Measurements from ENCODE around the gene MRGPRE.

Gene MRGPRE

GRCh38 chr11:3207526-3208189 is 24.6 kb downstream of the MRGPRE start:
- no peak for DNase-seq

- DNase-seq = no peak
These were observed 25.4 kb downstream of the MRGPRE start for GRCh38 chr11:3206922-3207204.

GRCh38 chr11:3206156-3206921 is 25.9 kb downstream of the MRGPRE start:
- no peak for DNase-seq

GRCh38 chr11:3205261-3206155 is 26.7 kb downstream of the MRGPRE start:
- no peak for DNase-seq

DNA sequence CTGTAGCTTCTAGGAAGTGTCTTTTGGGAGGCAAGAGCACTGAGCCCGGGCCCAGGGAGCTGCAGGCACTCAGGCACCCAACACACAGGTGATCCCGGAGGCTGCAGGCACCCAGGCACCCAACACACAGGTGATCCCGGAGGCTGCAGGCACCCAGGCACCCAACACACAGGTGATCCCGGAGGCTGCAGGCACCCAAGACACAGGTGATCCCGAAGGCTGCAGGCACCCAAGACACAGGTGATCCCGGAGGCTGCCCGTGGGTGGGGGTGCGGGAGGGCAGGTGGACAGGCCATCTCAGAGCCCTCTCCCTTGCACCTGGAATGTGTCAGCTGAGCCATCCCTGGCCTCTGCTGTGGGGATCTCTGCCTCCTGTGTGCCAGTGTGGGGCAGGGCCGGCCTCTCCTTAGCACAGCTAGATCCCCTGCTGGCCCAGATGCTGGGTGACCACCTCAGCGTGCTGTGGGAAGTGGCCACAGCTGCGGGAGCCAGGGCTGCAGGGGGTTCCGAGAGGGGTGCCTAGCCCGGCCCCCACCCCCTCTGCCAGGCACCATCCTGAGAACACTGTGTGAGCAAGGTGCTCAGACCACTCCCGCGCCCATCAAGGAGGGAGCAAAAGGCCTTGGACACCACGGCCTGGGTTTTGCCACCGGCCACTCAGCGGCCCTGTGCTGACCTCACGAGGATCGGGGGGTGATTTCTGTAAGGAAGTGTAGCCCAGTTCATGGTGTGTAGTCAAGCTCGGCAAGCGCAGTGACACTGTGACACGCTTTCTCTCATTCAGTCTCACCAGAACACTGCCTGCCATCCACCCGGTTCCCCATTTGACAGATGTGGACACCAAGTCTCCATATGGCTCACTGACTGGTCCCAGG is 27.8 kb downstream of the MRGPRE start:
- DNase-seq = no peak

- no peak for DNase-seq
These were observed 28.8 kb downstream of the MRGPRE start for GRCh38 chr11:3203221-3204043.

- DNase-seq = no peak
These were observed 29.5 kb downstream of the MRGPRE start for GRCh38 chr11:3202759-3203158.

DNA sequence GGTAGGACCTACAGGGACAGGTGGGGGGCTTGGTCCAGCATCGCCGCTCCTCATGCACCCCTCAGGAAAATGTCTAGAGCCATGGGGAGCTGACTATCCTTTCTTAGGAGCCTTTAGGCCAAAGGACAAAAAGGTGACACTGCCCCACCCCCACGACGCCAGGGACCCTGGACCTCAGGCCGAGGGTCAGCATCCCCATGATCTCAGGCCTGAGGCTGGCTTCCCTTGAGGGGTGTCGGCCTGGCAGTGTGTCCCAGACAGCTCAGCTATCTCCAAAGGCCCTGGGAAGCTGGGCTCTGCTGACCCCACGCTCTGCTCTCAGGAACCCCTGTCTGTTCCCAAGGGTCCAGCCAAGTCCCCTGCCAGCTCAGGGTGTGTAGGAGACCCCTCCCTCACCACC is 29.9 kb downstream of the MRGPRE start:
- no peak for DNase-seq

DNA sequence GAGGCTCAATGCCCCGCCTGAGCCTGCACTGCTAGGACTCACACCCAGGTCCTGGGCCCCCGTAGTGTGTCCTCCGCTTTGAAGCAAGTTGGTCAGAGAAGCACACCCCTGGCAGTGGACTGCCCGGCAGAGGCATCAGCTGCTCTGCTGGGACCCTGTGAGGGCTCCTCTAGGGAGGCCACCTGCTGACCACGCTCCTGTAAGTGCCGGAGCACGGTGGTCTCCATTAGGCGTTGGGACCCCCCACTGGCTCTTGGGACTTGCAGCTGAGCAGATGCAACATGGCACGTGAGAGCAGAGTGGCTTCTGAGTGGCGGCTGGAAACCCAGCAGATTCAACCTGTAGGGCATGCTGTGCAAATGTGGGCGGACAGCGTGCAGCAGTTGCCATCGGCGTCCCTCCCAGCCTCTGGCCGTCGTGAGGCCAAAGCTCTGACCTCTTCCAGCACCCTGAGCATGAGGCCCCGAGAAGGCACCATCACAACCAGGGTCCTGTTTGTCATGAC is 30.5 kb downstream of the MRGPRE start:
- DNase-seq = no peak

GRCh38 chr11:3201112-3201581 is 31.1 kb downstream of the MRGPRE start:
- no peak for DNase-seq

DNA sequence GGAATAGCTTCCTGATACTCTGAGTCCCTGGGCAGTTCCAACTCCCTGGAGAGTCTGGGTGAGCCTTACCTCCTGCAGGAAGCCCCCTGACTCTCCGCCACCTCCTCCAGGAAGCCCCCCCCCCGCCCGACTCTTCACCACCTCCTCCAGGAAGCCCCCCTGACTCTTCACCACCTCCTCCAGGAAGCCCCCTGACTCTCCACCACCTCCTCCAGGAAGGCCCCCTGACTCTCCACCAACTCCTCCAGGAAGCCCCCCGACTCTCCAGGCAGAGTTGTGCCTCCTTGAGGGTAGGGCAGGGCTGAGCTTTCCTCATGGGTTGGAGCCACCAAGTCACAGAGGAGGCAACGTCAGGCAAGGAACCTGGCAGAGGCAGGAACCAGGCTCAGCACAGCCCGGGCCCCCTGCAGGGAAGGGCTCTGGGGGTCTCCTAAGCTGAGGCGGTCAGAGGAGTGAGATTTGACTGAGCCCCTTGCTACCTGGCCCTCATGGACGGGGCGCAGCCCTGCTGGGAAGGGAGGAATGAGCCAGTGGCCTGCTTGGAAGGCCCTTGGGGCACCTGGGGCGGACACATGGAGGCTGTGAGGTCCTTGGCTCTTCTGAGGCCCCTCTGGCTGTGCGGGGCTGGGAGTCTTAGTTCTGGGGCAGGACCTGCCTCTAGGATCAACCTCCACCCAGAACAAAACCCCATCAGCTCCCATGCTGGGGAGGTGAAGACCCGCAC is 31.7 kb downstream of the MRGPRE start:
- DNase-seq = no peak

GRCh38 chr11:3199537-3200295 is 32.5 kb downstream of the MRGPRE start:
- DNase-seq = no peak

DNA sequence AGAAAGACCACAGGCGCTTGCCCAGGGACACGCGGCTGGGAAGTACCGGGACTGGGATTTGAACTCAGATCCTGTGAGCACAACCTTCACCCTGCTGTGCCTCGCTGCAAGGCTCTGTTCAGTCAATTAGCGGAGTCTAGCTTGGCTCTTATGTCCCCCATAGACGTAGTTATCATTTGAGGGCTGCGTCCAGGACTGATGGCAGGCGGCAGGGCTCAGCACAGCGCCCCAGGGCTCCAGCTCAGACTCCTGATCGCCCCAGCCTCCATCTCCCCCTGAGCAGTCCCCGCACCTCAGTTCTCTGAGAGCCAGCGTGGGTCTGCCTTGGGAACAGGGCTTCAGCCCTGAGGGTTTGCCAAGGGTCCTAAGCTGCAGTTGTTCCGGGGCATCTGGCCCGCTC is 33.4 kb downstream of the MRGPRE start:
- DNase-seq = no peak

- no peak for DNase-seq
These were observed 34.2 kb downstream of the MRGPRE start for GRCh38 chr11:3197878-3198528.

- DNase-seq = no peak
These were observed 35.0 kb downstream of the MRGPRE start for GRCh38 chr11:3197044-3197695.

- no peak for DNase-seq
These were observed 35.8 kb downstream of the MRGPRE start for GRCh38 chr11:3196161-3197043.

DNA sequence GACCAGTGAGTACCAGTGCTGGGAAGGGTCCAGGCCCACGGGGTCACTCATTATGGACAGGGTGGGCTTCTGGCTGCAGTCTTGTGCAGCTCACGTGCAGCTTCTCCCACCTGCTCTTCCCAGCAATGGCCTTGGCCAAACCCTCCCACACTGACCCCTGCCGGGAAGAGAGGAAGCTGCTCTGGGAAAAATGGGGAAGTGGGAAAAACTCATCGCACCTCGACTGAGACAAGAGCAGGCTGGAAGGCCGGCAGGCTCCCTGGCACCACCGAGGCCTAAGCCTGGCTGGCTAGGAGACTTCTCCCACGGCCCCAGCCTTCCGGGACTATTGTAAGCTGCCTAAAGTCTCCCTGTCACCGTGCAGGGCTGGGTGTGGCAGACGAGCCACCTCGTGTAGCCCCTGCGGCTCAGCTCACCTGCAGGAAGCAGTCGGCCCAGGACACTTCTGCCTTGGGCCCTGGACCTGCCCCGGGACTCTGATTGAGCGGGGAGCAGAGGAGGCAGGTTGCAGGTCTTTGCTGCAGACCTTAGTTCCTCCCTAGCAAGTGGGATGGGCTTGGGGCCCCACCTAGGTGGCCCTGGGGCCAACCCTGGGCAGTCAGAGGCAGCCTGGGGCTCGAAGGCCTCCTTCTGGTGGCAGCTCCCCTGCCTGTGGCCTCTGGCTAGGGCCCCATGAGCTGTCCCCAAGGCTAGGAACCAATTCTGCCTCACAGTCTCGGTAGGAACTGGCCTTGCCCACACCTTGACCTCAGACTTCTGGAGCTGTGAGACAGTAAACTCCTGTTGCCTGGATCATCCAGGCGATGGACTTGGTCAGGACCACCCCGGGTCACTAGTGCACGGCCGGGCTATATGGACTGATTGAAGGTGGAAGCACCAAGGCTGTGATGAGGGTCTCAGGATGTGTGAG is 36.7 kb downstream of the MRGPRE start:
- DNase-seq = no peak

Measured in stimulated activated naive CD4-positive, alpha-beta T cell treated with Interleukin-2 at 50 U/mL for 16 hours (primary cell).